RKO (cell line): ENCODE measurements around the gene NPIPA5.
"Not testable (repeated sequence)": the region's sequence is repeated elsewhere in the genome, so short reads cannot be mapped to it uniquely, and the experiment has no call there.

Experiments
- DNase-seq: peaks from one replicate; pipeline ENCODE4 v3.0.0-alpha.2; 2016; ENCODE audit warnings: low spot score

The NPIPA5 gene

GRCh38 chr16:15378194-15378593, at the start of gene NPIPA5:
Gene NPIPA5 (minus strand): TSS chr16:15378294. CDS start chr16:15378294, 0 bp downstream.
- not testable (repeated sequence) for DNase-seq

- DNase-seq: peak; percentile 67
Observed at GRCh38 chr16:15427648-15428239, 49.6 kb upstream of the NPIPA5 start.

GRCh38 chr16:15426796-15427195, 48.7 kb upstream of the NPIPA5 start:
- DNase-seq: no peak

GRCh38 chr16:15425861-15426260, 47.8 kb upstream of the NPIPA5 start:
- DNase-seq: no peak

- no peak for DNase-seq
Observed at GRCh38 chr16:15422222-15422621, 44.1 kb upstream of the NPIPA5 start.

GRCh38 chr16:15421696-15422095, 43.6 kb upstream of the NPIPA5 start:
- not testable (repeated sequence) for DNase-seq

GRCh38 chr16:15418206-15418605, 40.1 kb upstream of the NPIPA5 start:
- no peak for DNase-seq

GRCh38 chr16:15417197-15417596, 39.1 kb upstream of the NPIPA5 start:
- DNase-seq: no peak

GRCh38 chr16:15415511-15415985, 37.5 kb upstream of the NPIPA5 start:
- no peak for DNase-seq

GRCh38 chr16:15409476-15409875, 31.4 kb upstream of the NPIPA5 start:
- DNase-seq: not testable (repeated sequence)

GRCh38 chr16:15407756-15408155, 29.7 kb upstream of the NPIPA5 start:
- DNase-seq: not testable (repeated sequence)

GRCh38 chr16:15404792-15405191, 26.7 kb upstream of the NPIPA5 start:
- no peak for DNase-seq

GRCh38 chr16:15404091-15404490, 26.0 kb upstream of the NPIPA5 start:
- DNase-seq: not testable (repeated sequence)

- no peak for DNase-seq
Observed at GRCh38 chr16:15403392-15403995, 25.4 kb upstream of the NPIPA5 start.

GRCh38 chr16:15401972-15402371, 23.9 kb upstream of the NPIPA5 start:
- DNase-seq: no peak

GRCh38 chr16:15400314-15400713, 22.2 kb upstream of the NPIPA5 start:
- DNase-seq: not testable (repeated sequence)

- DNase-seq: no peak
Observed at GRCh38 chr16:15399317-15399716, 21.2 kb upstream of the NPIPA5 start.

- DNase-seq: no peak
Observed at GRCh38 chr16:15398618-15399316, 20.7 kb upstream of the NPIPA5 start.

- no peak for DNase-seq
Observed at GRCh38 chr16:15396948-15397594, 19.0 kb upstream of the NPIPA5 start.

- not testable (repeated sequence) for DNase-seq
Observed at GRCh38 chr16:15396509-15396829, 18.4 kb upstream of the NPIPA5 start.

- DNase-seq: not testable (repeated sequence)
Observed at GRCh38 chr16:15395631-15396508, 17.8 kb upstream of the NPIPA5 start, which contains the start of gene MPV17L. Gene MPV17L (plus strand): TSS chr16:15395754. CDS start chr16:15395898, 144 bp downstream.

- not testable (repeated sequence) for DNase-seq
Observed at GRCh38 chr16:15393025-15393424, 14.9 kb upstream of the NPIPA5 start.
